A673 (cell line): ENCODE measurements around the gene USP15. TPM values are rescaled to one million over a fixed set of nuclear protein-coding genes. Genes with fewer than 3 reads are reported as not detected.

ENCODE experiments used
- BruUV-seq: library from RNA; stranded (reverse); fragments of 400-500 nt; replicated peaks from 2 replicates; lab custom pipeline; 2021; lab: Mats Ljungman, UMichigan
- CTCF ChIA-PET: fragments of 300-600 bp; sonication (Branson Sonifier 250); formaldehyde crosslinking; loops from one replicate; lab custom pipeline; 2022; ENCODE audit warnings: antibody characterized with exemption; lab: Charles Lee
- POLR2A ChIA-PET: fragments of 300-600 bp; sonication (Branson Sonifier 250); formaldehyde crosslinking; loops from one replicate; lab custom pipeline; 2022; ENCODE audit warnings: antibody characterized with exemption; ENCODE audit not compliant: low non-redundant PET; lab: Charles Lee
- DNase-seq: peaks from one replicate; pipeline ENCODE4 v3.0.0-alpha.2; 2015; ENCODE audit warnings: low spot score
- H3K27ac ChIP-seq: fragments of 200-600 bp; sonication (generic); 2 replicates; pipeline ENCODE4 v1.5.1; 2016; ENCODE audit warnings: mixed run types, low read depth, mild to moderate bottlenecking, mixed read lengths, antibody characterized with exemption, low read length; ENCODE audit not compliant: poor library complexity, severe bottlenecking
- H3K27me3 ChIP-seq: fragments of 200-600 bp; sonication (generic); replicated peaks from 2 replicates; pipeline ENCODE4 v1.6.1; 2017; ENCODE audit warnings: mixed run types, low read depth, mild to moderate bottlenecking, mixed read lengths, antibody characterized with exemption, low read length; ENCODE audit not compliant: insufficient read depth, poor library complexity
- H3K36me3 ChIP-seq: fragments of 200-600 bp; sonication (generic); 2 replicates; pipeline ENCODE4 v1.6.1; 2016; ENCODE audit warnings: mixed run types, mild to moderate bottlenecking, mixed read lengths, antibody characterized with exemption, low read length; ENCODE audit not compliant: insufficient read depth, poor library complexity, severe bottlenecking
- H3K4me1 ChIP-seq: fragments of 200-600 bp; sonication (generic); 2 replicates; pipeline ENCODE4 v1.6.1; 2017; ENCODE audit warnings: mixed run types, mild to moderate bottlenecking, mixed read lengths, antibody characterized with exemption, low read length; ENCODE audit not compliant: insufficient read depth, poor library complexity, severe bottlenecking
- H3K4me3 ChIP-seq: fragments of 200-600 bp; sonication (generic); 2 replicates; pipeline ENCODE4 v1.5.1; 2016; ENCODE audit warnings: low read depth, mixed run types, mild to moderate bottlenecking, mixed read lengths, low read length; ENCODE audit not compliant: poor library complexity, severe bottlenecking
- H3K9me3 ChIP-seq: fragments of 200-600 bp; sonication (generic); 2 replicates; pipeline ENCODE4 v1.6.1; 2016; ENCODE audit warnings: mixed run types, low read depth, mild to moderate bottlenecking, mixed read lengths, antibody characterized with exemption, low read length; ENCODE audit not compliant: poor library complexity, severe bottlenecking
- CTCF ChIP-seq: fragments of 300-800, 200-600 bp; sonication (generic); conservative IDR thresholded peaks from 2 replicates; pipeline ENCODE4 v1.5.1; 2017; ENCODE audit warnings: low read depth, mild to moderate bottlenecking, antibody characterized with exemption, low read length, moderate library complexity, mixed read lengths
- EZH2 ChIP-seq: fragments of 200-600 bp; sonication (generic); IDR thresholded peaks from 2 replicates; pipeline ENCODE4 v1.6.1; 2017; ENCODE audit warnings: borderline replicate concordance, low read depth, mild to moderate bottlenecking, mixed read lengths, antibody characterized with exemption, low read length; ENCODE audit not compliant: poor library complexity, severe bottlenecking
- intact Hi-C: fragments of 100-400 bp; cut with micrococcal nuclease; formaldehyde crosslinking; loops from one replicate; pipeline ENCODE4 v1.10.0; 2022; ENCODE audit not compliant: unreplicated experiment
- total RNA-seq: library from RNA; stranded (reverse); gene quantifications from 2 replicates; pipeline ENCODE4 v1.2.3, GENCODE V29; 2021

The USP15 gene
- total RNA-seq, 1 experiment from 2014 or later = 61.7 TPM

DNA sequence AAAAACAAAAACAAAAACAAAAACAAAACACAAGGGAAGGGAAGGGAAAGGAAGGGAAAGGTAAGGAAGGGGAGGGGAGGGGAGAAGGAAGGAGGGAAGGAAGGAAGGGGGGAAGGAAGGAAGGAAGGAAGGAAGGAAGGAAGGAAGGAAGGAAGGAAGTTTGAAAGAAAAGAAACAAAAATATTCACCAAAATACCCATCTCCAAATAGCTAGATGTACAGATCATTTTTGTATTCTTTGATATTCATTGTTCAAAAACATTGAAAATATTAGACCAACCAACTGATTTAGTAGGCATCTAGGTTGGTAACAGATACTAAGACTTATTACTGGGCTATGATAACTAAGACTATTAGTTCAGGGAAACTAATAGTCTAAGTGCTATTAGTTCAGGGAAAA is 39.1 kb upstream of the USP15 start:
- DNase-seq = no peak
- no peak overlapping the region for H3K27ac ChIP-seq
- intact Hi-C loops = no loop called here
- no peak overlapping the region for H3K4me3 ChIP-seq
- ChIA-PET CTCF (no interaction called here), POLR2A (no interaction called here)
- no peaks in the 10 kb centered on the region for H3K9me3 ChIP-seq
- H3K27me3 ChIP-seq = no peaks in the 10 kb centered on the region
- no peaks in the 10 kb centered on the region for H3K36me3 ChIP-seq
- no peak for TF ChIP-seq CTCF
- TF ChIP-seq EZH2 = no peak
- BruUV-seq = no TSS peak
- no peaks in the 10 kb centered on the region for H3K4me1 ChIP-seq

DNA sequence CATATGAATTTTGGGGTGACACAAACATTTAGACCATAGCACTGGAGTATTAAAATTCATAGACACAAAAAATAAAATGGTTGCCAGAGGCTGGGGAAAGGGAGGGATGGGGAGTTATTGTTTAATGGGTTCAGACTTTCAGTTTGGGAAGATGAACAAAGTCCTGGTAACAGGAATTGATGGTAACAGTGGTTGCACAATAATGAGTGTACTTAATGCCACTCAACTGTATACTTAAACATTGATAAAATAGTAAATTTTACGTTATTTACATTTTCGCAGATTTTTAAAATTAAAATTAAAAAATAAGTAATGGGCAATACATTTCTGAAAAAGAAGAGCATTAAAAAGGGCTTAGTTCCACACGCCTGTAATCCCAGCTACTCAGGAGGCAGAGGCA is 35.6 kb upstream of the USP15 start:
- POLR2A ChIA-PET = no interaction called here
- CTCF ChIA-PET = no interaction called here
- H3K9me3 ChIP-seq = no peaks in the 10 kb centered on the region
- TF ChIP-seq EZH2 = no peak
- no peak for TF ChIP-seq CTCF
- intact Hi-C loops = no loop called here
- no TSS peak for BruUV-seq
- DNase-seq = no peak
- H3K27me3 ChIP-seq = no peaks in the 10 kb centered on the region
- H3K36me3 ChIP-seq = no peaks in the 10 kb centered on the region
- H3K4me1 ChIP-seq = no peaks in the 10 kb centered on the region
- no peak overlapping the region for H3K27ac ChIP-seq
- no peak overlapping the region for H3K4me3 ChIP-seq

DNA sequence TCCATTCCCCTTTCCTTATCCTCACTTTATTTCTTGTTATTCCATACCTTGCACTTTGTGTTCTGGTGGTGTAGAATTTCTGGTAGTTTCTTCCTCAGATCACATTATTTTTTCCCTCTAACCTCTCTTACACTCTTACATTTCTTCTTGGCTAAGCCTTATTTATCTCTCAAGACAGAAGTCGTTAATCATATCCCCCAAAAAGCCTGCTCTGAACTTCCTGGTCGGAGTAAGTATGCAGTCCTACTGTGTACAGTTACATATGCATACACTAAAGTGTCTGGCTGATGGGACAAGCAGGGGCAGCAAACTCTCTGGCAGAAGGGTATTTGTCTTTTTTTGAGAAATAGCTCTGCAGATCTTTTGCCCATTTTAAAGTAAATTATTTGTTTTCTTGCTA is 33.1 kb upstream of the USP15 start:
- TF ChIP-seq EZH2 = no peak
- TF ChIP-seq CTCF = no peak
- H3K27ac ChIP-seq = no peak overlapping the region
- H3K27me3 ChIP-seq = no peaks in the 10 kb centered on the region
- BruUV-seq = no TSS peak
- H3K36me3 ChIP-seq = no peaks in the 10 kb centered on the region
- H3K4me1 ChIP-seq = no peaks in the 10 kb centered on the region
- DNase-seq = no peak
- H3K4me3 ChIP-seq = no peak overlapping the region
- CTCF ChIA-PET = no interaction called here
- H3K9me3 ChIP-seq = no peaks in the 10 kb centered on the region
- intact Hi-C loops = no loop called here
- POLR2A ChIA-PET = no interaction called here
